HG03039 (cell line): ENCODE results near the gene ABCF3.

Experiments
- ATAC-seq: cut with Tn5 transposase; IDR thresholded peaks from one replicate; pipeline ENCODE4 v1.9.1; 2021; ENCODE audit warnings: mild to moderate bottlenecking, moderate library complexity; ENCODE audit not compliant: unreplicated experiment

Gene ABCF3

DNA sequence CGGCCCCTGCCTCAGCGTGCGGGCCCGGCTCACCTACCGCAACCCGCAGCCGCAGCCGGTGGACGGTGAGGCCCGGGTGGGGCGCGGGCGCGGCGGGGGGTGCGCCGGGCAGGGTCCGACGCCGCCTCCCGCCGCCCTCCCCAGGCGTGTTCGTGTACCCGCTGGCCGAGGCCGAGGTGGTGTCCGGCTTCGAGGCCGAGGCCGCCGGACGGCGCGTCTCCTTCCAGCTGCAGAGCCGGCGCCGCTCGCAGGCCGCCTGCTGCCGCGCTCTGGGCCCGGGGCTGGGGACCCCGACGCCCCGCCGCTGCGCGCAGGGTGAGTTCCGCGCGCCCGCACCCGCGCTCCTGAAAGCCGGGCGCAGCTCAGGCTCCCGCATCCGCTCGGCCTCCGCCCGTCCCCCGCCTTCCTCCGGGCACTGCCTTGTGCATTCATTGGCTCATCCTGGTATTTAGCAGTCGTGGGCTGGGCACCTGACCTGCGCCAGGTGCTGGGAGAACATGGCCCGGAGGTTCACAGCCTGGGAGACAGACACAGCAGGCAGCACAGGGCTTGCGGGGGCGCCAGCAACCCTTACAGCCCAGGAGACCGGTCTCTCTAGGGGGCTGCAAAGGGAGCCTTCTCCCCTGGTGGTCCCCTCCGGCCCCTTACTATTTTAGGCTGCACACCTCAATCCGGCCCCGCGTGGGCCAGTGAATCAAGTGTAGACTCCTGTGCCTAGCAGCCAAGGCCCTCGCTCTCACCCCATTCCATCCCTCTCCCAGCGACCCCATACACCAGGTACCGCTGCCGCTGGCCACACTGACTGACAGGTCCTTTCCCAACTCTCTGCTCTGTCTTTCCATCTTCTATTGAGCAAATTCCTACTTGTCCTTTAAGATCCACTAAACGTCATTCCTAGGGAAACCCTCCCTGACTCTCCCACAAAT lies 44.9 kb downstream of the ABCF3 start:
- ATAC-seq = no peak

DNA sequence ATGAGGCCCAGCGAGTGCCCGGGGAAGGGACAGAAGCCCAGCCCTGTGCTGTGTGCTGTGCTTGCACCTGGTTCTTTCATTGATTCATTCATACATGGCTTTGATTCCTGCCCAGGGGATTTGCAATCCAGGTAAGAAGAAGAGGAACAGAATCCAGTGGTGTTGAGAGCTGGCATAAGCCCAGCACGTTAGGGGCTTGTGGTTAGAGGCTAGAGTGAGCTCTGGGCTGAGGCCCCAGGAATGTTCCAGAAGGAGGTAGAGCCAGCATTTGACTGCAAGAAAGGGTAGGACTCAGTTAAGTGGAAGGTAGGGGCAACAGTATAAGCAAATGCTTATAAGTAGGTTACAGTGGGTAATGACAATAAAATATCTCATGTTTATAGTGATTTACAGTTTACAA lies 45.7 kb downstream of the ABCF3 start:
- no peak for ATAC-seq

DNA sequence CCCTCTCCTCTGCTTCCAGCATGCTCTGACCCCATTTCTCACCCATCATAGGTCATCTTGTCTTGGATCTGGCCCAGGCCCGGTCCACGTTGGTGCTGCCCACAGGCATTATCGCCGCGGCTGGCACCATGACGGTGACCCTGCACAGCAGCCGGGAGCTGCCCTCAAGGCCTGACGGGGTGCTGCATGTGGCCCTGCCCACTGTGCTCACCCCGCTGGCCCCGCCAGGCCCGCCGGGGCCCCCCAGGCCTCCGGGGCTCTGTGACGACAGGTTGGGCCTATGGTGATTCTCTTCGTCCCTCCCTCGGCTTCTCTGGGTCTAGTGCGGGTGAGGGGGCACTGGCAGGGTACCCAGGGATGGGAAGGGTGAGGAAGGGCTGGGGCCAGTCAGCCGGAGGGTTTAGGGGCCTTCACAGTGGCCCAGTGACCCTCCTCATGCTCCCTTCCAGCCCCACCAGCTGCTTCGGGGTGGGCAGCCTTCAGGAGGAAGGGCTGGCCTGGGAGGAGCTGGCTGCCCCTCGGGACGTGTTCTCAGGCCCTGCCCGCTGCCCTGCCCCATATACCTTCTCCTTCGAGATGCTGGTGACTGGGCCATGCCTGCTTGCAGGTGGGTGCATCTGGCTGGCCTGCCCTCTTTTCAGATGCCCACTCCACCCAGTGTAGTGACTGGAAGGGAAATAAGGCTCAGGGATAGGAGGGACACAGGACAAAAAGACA lies 47.3 kb downstream of the ABCF3 start:
- ATAC-seq = no peak

DNA sequence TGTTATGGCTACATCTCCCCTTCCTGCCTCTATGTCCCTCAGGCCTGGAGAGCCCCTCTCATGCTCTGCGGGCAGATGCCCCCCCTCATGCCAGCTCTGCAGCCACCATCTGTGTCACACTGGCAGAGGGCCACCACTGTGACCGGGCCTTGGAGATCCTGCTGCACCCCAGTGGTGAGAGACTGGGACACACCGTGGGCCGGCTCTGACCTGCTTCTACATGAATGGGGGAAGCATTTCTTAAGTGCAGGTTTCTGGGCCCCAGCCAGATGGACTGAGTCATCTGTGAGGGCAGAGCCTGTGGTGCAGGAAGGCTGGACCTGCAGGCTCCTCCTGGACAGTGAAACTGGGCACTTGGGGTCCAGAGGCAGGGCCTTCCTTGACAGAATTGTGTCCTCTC lies 48.2 kb downstream of the ABCF3 start:
- ATAC-seq = no peak

DNA sequence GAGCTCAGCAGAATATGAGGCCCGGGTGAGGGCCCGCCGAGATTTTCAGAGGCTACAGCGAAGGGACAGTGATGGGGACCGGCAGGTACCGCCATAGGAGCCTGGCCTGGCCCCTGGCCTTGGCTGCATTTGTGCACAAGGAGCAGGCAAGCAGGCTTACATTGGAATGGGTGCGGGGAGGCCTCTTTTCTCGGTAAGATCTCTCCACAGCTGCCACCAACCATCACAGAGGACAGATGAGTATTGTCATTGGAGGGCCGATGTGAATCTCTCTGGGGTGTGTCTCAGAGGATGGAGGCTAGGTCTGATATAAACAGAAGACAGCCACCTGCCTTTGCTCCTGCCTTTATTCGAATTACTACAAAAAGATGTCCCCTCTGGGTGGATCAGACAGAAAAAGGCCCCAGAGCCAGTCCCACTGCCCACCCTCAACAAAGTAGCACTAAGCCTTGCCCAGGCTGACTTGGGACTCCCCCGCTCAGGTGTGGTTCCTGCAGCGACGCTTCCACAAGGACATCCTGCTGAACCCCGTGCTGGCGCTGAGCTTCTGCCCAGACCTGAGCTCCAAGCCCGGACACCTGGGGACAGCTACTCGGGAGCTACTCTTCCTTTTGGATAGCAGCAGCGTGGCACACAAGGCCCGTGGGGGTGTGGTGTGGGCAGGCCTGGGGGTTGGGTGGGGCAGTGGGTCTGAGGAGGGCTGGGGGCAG lies 48.8 kb downstream of the ABCF3 start:
- ATAC-seq = no peak

DNA sequence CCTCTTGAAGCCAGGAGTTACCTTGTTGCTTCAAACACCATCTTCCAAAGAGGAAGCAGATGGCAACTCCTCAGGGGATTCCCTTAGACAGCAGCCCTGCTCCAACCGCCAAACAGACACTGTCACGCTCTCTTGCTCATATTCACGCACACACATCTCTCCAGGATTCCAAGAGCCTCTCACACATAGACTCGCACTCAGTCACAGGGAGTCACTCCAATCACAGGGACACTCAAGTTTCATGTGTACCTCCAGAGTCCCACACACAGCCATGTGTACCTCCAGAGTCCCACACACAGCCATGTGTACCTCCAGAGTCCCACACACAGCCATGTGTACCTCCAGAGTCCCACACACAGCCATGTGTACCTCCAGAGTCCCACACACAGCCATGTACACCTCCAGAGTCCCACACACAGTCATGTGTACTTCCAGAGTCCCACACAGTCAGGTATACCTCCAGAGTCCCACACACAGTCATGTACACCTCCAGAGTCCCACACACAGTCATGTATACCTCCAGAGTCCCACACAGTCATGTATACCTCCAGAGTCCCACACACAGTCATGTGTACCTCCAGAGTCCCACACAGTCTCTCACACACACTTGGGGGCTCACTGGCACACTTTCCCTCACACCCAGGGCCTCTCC lies 49.5 kb downstream of the ABCF3 start:
- ATAC-seq = no peak

DNA sequence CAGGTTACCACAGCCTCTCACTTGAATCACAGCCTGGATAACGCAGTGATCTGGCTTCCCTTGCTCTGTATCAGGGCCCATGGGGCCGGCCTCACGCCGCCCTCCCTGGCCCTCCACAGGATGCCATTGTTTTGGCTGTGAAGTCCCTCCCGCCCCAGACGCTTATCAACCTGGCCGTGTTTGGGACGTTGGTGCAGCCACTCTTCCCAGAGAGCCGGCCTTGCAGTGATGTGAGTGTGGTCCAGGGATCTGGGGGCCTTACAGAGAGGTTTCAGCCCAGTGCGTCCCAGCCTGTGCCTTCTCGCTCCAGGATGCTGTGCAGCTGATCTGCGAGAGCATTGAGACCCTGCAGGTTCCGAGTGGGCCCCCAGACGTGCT lies 50.0 kb downstream of the ABCF3 start:
- no peak for ATAC-seq

DNA sequence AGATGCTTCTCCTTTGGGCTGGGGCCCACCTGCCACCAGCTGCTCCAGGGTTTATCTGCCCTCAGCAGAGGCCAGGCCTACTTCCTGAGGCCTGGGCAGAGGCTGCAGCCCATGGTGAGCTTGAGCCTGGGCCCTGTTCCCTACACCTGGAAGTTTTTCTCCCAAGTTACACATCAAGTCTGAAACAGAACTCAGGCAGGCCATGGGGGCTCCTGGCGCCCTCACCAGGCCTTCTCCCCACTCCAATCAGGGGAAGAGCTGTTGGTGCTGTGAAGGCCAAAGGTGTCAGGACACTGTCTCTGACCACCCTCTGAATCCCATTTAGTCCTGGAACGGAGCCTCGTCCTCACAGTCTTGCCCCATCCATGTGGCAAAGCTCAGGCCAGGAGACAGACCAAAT lies 50.6 kb downstream of the ABCF3 start:
- no peak for ATAC-seq

DNA sequence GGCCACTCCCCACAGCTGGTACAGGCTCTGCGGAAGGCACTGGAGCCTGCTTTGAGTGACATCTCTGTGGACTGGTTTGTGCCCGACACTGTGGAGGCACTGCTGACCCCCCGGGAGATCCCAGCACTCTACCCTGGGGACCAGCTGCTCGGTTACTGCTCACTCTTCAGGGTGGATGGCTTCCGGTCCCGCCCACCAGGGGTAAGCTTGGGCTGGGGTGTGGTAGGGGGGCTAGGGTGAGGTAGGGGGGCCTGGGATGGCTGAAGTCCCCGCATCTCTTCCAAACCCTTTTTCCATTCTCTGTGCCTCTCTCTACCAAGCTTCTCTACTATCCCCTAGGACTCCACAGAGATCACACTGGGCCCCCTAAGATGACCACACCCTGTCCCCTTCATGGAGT lies 51.2 kb downstream of the ABCF3 start:
- no peak for ATAC-seq

DNA sequence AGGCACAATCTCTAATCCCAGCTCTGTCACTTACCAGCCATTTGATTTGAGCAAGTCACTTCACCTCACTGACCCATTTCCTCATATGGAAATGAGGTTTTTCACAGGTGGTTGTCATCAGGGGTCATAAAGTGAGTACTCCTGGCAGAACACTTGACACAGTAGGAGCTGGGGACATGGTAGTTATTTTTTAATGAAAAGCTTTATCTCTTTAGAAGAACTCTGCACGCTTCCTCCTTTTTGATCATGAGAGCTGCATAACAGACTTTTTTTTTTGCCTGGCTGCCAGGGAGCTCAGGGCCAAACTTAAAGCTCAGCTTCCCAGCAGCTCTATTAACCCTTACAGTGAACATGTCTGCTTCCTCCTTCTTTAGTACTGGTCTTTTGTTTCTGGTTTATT lies 51.8 kb downstream of the ABCF3 start:
- ATAC-seq = no peak

DNA sequence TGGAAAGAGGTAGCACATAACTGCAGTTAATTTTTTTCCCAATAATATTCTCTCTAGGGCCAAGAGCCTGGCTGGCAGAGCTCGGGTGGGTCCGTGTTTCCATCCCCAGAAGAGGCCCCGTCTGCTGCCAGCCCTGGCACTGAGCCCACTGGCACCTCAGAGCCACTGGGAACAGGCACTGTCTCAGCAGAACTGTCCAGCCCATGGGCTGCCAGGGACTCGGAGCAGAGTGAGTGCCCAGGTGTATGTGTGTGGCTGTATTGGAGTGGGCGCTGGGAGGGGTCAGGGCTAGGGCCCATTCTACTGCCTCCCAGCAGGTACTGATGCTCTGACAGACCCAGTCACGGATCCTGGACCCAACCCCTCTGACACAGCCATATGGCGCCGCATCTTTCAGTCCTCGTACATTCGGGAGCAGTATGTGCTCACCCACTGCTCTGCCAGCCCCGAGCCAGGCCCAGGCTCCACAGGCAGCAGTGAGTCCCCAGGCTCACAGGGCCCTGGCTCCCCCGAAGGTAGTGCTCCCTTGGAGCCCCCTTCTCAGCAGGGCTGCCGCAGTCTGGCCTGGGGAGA lies 52.3 kb downstream of the ABCF3 start:
- no peak for ATAC-seq

DNA sequence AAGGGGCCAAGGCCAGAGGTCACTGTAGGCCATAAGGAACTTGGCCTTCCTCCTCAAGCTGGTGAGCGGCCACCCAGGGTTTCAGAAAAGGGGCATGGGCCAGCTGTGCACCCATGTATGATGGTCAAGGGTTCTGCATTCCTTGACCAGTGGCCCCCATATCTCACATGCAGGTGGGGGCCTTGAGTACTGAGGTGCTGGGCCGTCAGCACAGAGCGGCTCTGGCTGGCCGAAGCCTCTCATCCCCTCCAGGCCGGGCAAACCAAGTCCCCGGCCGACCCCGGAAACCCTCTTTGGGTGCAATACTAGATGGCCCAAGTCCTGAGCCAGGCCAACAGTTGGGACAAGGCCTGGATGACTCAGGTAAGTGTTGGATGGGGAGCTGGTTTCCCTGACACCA lies 53.2 kb downstream of the ABCF3 start:
- no peak for ATAC-seq

DNA sequence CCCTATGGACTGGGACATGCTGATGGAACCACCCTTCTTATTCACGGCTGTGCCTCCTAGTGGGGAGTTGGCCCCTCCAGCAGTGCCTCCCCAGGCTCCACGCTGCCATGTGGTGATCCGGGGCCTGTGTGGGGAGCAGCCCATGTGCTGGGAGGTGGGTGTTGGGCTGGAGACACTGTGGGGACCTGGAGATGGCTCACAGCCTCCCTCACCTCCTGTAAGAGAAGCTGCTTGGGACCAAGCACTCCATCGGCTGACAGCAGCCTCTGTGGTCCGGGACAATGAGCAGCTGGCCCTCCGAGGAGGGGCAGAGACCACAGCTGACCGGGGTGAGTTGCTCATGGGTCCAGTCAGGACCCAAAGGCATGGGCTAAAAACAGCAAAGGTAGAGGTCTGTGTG lies 53.7 kb downstream of the ABCF3 start:
- no peak for ATAC-seq

DNA sequence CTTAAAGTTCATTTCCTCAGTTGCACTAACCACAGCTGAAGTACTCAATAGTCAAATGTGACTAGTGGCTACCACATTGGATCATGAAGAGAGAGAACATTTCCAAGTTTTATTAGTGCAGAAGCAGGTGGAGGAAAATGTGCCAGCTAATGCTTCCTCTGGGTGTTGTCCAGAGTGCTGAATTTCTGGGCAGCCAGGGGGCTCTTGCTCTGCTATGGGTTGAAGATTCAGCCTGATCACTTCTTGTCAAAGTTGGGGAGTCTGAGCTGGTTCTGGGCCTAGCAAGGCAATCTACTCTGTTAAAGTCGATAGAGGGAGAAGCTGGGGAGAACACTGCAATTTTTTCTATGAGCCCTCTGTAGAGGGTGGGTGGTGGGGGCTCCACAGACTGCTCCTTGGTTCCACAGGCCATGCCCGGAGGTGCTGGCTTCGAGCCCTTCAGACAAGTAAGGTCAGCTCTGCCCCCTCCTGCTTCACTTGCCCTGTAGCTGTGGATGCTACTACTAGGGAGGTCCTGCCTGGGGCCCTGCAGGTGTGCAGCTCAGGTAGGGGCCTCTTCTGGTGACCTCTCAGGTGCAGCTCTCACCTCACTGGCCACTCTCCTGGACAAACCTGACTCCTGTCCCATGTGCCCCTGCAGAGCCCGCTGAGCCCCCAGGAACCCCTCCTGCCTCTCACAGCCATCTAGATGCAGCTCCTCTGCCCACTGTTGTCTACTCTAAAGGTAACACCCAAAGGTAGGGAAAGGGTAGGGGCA lies 54.6 kb downstream of the ABCF3 start:
- ATAC-seq = no peak

DNA sequence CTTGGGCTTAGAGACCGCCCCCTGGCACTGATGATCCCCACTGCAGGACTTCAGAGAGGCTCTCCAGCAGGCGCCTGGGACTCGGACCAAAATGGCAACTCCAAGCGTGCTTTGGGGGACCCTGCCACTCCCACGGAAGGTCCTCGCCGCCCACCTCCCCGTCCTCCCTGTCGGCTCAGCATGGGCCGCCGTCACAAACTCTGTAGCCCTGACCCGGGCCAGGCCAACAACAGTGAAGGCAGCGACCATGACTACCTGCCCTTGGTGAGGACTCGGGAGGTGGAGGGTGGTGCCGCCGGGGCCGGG lies 55.1 kb downstream of the ABCF3 start:
- no peak for ATAC-seq

DNA sequence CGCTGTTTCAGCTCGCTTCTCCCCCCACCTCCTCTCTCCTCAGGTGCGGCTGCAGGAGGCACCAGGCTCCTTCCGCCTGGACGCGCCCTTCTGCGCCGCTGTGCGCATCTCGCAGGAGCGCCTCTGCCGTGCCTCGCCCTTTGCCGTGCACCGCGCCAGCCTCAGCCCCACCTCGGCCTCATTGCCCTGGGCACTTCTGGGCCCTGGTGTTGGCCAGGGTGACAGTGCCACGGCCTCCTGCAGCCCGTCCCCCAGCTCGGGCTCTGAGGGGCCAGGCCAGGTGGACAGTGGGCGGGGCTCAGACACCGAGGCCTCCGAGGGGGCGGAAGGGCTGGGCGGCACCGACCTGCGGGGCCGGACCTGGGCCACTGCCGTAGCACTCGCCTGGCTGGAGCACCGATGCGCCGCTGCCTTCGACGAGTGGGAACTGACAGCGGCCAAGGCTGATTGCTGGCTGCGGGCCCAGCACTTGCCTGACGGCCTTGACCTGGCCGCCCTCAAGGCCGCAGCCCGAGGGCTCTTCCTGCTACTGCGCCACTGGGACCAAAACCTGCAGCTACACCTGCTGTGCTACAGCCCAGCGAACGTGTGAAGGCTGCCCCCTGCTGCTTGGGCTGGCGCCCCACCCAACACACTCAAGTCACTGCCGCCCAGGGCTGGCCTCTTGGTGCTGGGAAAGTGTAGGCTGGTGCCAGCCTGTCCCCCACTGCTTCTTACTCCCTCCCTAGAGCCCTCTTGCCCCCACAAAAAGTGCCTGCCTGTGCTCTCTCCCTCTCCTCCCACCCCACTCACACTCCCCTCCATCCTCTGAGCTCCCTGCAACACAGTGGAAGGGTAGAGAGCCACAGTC lies 55.7 kb downstream of the ABCF3 start:
- ATAC-seq = no peak

DNA sequence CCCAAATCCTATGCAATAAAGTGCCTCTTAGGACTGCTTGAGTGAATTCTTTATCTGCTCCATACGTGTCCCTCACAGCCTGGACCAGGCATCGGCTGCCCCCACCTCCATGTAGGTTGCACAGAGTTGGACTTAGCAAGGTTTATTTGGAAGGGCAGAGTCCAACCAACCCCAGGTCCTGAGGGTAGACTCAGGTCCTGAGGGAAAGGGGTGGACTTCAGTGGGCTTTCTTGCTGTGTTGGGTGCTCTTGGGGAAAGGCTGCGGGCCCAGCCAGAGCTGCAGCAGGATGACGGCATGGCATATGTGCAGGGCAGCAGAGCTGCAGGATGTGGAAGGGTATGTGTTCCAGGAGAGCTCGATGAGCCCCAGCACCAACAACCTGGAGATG lies 56.3 kb downstream of the ABCF3 start:
- no peak for ATAC-seq
